Brain microvascular endothelial cell (primary cell): ENCODE measurements around the gene POLR3E.

Experiments used
- DNase-seq: peaks from one replicate; pipeline ENCODE4 v3.0.0-alpha.2; 2020
- H3K27ac ChIP-seq: fragments of 250-450 bp; sonication (Bioruptor Pico); 2 replicates; pipeline ENCODE4 v1.5.1; 2020; ENCODE audit warnings: mild to moderate bottlenecking, moderate library complexity
- H3K27me3 ChIP-seq: fragments of 250-450 bp; sonication (Bioruptor Pico); replicated peaks from 2 replicates; pipeline ENCODE4 v1.5.1; 2020; ENCODE audit warnings: mild to moderate bottlenecking
- H3K36me3 ChIP-seq: fragments of 250-450 bp; sonication (Bioruptor Pico); replicated peaks from 2 replicates; pipeline ENCODE4 v1.5.1; 2020; ENCODE audit warnings: mild to moderate bottlenecking
- H3K4me3 ChIP-seq: 2 replicates; pipeline ENCODE4 v1.5.1; 2011; ENCODE audit warnings: low read depth, mild to moderate bottlenecking, control low read depth, low read length, moderate library complexity
- in situ Hi-C: cut with HindIII; loops from 2 replicates; pipeline ENCODE4 v1.10.0; 2017; ENCODE audit warnings: low sequenced_read_pairs, low pct_ligation_motif_present
- TF ChIP-seq, protein P1 (sequence below): IDR thresholded peaks from 2 replicates; pipeline ENCODE4 v1.5.1; 2011; ENCODE audit warnings: low read depth, mild to moderate bottlenecking, moderate library complexity, low read length, control low read depth, inconsistent platforms; ENCODE audit errors: missing control alignments

The POLR3E gene

DNA sequence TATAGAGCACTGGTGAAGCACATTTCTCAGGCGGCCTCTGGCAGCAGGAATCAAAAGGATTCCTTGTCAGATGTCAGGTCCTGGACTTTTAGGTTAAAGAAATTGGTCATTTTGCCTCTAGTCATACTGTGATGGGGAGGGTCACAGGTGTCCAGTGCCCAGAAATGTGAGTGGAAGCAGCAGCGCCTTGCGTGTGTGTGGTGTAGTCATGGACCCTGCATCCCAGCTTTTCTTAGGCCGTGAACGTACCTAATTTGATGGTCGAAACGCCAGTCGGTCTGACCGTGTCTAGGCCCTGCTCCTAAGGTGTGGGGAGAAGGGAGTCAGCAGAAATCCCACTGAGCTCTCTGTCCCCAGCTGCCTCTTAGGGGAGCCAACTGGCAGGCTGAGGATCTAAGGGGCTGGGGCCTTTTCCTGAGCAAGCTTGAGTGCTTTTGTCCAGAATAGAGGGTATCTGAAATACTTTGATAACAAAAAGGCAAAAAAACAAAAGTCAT is 32.0 kb downstream of the POLR3E start:
- H3K27ac ChIP-seq = no peak overlapping the region
- in situ Hi-C loops = no loop called here
- H3K4me3 ChIP-seq = no peak overlapping the region
- peaks cover 65% of the 10 kb centered on the region for H3K36me3 ChIP-seq
- H3K27me3 ChIP-seq = no peaks in the 10 kb centered on the region
- TF ChIP-seq, protein P1, sequence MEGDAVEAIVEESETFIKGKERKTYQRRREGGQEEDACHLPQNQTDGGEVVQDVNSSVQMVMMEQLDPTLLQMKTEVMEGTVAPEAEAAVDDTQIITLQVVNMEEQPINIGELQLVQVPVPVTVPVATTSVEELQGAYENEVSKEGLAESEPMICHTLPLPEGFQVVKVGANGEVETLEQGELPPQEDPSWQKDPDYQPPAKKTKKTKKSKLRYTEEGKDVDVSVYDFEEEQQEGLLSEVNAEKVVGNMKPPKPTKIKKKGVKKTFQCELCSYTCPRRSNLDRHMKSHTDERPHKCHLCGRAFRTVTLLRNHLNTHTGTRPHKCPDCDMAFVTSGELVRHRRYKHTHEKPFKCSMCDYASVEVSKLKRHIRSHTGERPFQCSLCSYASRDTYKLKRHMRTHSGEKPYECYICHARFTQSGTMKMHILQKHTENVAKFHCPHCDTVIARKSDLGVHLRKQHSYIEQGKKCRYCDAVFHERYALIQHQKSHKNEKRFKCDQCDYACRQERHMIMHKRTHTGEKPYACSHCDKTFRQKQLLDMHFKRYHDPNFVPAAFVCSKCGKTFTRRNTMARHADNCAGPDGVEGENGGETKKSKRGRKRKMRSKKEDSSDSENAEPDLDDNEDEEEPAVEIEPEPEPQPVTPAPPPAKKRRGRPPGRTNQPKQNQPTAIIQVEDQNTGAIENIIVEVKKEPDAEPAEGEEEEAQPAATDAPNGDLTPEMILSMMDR = no peak
- DNase-seq = no peak

DNA sequence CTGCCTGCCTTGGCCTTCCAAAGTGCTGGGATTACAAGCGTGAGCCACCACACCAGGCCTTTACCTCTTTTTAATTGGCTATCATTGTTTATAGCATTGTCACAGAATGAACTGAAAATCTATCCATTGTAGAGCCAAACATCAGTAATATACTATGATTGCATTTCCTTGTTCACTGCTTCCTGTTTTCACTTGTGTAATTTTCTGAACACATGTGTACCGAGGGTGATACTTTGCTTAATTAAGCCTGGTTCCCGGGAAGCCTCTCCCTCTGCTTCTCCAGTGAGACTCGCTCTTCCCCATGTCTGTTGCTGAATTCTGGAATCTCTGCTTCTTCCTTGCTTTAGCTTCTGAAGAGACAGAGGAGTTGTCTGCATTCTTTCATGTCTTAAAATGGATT is 33.1 kb downstream of the POLR3E start:
- peaks cover 61% of the 10 kb centered on the region for H3K36me3 ChIP-seq
- in situ Hi-C loops = no loop called here
- no peak for DNase-seq
- no peak overlapping the region for H3K4me3 ChIP-seq
- H3K27me3 ChIP-seq = no peaks in the 10 kb centered on the region
- no peak overlapping the region for H3K27ac ChIP-seq
- TF ChIP-seq, protein P1 = no peak

DNA sequence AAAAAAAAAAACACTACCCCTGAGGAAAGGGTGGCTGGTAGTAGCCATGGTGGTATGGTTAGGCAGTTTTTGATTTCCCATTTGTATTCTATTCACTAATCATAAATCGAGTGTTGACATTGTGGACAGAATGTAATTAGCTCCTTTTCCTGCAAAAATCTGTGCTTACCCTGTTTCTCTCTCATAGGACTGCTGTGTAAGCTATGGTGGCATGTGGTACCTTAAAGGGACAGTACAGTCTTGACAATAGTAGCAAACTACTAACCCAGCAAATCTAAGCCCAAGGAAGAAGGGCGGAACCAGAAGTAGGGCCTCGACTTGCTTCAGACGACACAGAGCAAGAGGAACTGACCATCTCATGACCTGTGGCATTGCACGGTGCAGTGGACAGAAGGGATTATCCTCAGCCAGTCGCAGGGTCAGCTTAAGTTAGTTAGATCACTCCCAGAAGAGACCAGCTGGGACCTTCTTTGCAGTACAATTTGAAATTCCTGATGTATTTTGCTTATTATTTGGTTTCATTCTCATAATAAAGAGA is 36.3 kb downstream of the POLR3E start:
- in situ Hi-C loops = no loop called here
- peaks cover 49% of the 10 kb centered on the region for H3K36me3 ChIP-seq
- no peak overlapping the region for H3K27ac ChIP-seq
- TF ChIP-seq, protein P1 = no peak
- no peak overlapping the region for H3K4me3 ChIP-seq
- no peaks in the 10 kb centered on the region for H3K27me3 ChIP-seq
- no peak for DNase-seq

DNA sequence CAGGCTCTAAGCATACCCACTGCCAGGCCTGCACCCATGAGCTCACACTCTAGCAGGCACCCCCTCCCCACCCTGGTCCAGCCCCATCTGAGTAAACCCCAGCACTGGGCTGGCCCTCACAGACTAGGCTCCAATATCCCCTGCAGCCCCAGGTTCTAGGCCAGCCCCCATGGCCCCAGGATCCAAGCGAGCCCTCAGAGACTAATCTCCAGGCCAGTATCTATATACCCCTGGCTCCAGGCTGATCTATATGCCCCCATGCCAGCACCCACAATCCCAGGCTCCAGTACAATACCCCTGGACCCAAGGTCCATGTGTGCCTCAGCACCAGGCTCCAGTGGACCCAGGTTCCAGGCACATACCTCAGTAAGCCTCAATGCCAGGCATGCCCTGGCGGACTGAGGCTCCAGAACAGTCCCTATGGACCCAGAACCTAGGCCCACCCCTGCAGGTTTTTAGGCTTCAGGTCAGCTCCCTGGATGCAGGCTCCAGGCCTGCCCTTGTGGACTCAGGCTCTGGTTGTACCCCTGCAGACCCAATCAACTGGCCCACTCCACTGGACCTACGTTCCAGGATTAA is 38.5 kb downstream of the POLR3E start:
- Histone ChIP-seq H3K36me3 (peaks cover 43% of the 10 kb centered on the region), H3K27me3 (no peaks in the 10 kb centered on the region), H3K27ac (no peak overlapping the region), H3K4me3 (no peak overlapping the region)
- no peak for DNase-seq
- in situ Hi-C loops = no loop called here
- TF ChIP-seq, protein P1 = no peak

DNA sequence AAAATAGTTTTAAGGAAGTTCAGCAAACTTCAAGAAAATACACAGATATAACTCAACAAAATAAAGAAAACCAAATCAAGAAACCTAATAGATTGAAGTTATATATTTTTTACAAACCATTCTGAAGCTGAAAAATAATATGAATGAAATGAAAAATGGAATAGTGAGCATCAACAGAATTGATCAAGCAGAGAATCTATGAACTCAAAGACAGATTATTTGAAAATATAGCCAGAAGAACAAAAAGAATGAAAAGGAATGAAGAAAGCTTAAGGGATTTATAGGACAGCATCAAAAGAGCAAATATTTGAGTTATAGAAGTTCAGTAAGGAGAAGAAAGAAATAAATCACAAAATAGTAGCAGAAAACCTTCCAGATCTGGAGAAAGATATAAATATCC is 39.4 kb downstream of the POLR3E start:
- Histone ChIP-seq H3K36me3 (peaks cover 38% of the 10 kb centered on the region), H3K4me3 (no peak overlapping the region), H3K27ac (no peak overlapping the region), H3K27me3 (no peaks in the 10 kb centered on the region)
- TF ChIP-seq, protein P1 = no peak
- in situ Hi-C loops = no loop called here
- DNase-seq = no peak

DNA sequence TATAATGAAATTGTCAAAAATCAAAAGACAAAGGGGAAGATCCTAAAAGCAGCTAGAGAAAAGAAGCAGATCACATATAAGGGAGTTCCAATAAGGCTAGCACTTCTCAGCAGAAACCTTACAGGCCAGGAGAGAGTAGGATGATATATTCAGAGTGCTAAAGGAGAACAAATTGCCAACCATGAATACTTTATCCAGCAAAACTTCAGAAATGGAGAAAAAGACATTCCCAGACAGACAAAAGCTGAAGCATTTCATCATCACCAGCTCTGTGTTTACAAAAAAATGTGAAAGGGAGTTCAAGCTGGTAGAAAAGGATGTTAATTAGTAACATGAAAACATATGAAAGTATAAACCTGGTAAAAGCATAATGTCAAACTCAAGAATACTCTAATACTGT is 39.8 kb downstream of the POLR3E start:
- TF ChIP-seq, protein P1 = no peak
- in situ Hi-C loops = no loop called here
- no peak overlapping the region for H3K27ac ChIP-seq
- H3K27me3 ChIP-seq = no peaks in the 10 kb centered on the region
- no peak overlapping the region for H3K4me3 ChIP-seq
- DNase-seq = no peak
- H3K36me3 ChIP-seq = peaks cover 34% of the 10 kb centered on the region
